ENCODE results near the gene CCDC187. TPM values are rescaled to one million over a fixed set of nuclear protein-coding genes. Genes with fewer than 3 reads are reported as not detected.

CCDC187 gene
- total and polyA plus RNA-seq, 2 of the 4 experiments (the other 2 are of a cell fraction), result not detected

DNA sequence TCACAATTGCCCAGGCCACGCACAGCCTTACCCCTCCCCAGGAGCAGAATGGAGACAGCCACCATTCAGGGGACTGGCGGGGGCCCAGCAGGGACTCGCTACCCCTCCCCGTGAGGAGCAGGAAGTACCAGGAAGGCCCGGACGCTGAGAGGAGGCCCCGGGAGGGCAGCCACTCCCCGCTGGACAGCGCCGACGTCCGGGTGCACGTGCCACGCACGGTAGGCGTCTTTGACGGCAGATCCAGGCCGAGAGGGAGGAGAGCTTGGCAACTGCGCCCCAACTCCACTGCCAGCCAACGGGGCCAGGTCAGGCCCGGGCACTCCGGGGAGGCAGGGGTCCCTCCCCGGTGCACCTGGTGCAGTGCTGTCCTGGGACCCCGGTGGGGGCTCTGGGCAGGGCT, 45.7 kb upstream of the CCDC187 start:
- no peak overlapping the region for H2BK20ac ChIP-seq (ENCODE audit: low read depth, low read length)
- no peak overlapping the region for H3K4me2 ChIP-seq (ENCODE audit: low read depth, low read length)
- peaks cover 3 to 47% of the 10 kb centered on the region in 2 experiments; a peak in 2 of 4 replicates for H3K79me1 ChIP-seq (ENCODE audit: low read depth in 1 of 2, low read length in 2 of 2)
- peaks cover 60% of the 10 kb centered on the region for H4K20me1 ChIP-seq (ENCODE audit: insufficient read depth, low read length)
- TF ChIP-seq NFE2L2 (IDR thresholded peaks at IDR 0.05; ENCODE audit: low read depth, low read length), result no peak
- TF ChIP-seq CEBPB (IDR thresholded peaks at IDR 0.05; ENCODE audit: low read depth, low read length), result no peak
- no peak for TF ChIP-seq RCOR1 (IDR thresholded peaks at IDR 0.05; ENCODE audit: insufficient replicate concordance, low read length)
- no peak overlapping the region for H3K23ac ChIP-seq (ENCODE audit: low read depth, low read length)
- no peak overlapping the region for H3K56ac ChIP-seq (ENCODE audit: extremely low read depth, insufficient read depth, low read length)
- H3K27me3 ChIP-seq (ENCODE audit: control insufficient read depth, insufficient read depth, low read length), result no peaks in the 10 kb centered on the region
- DNase-seq (no peak), ATAC-seq (ENCODE audit: low read depth) (no peak)
- H2AK9ac ChIP-seq (replicated peaks; ENCODE audit: low read depth, low read length, poor library complexity), result no peak overlapping the region
- no peak overlapping the region for H3K18ac ChIP-seq (ENCODE audit: low read depth, low read length)
- no peak overlapping the region for H4K8ac ChIP-seq (ENCODE audit: low read depth in 2 of 2, low read length in 2 of 2)
- H2AFZ ChIP-seq (replicated peaks; ENCODE audit: low read length, poor library complexity), result no peak overlapping the region
- no peak overlapping the region for H3K14ac ChIP-seq (replicated peaks; ENCODE audit: low read depth, low read length)
- ChIA-PET CTCF (no interaction called here), POLR2A (ENCODE audit: unreplicated experiment) (no interaction called here)
- no peaks in the 10 kb centered on the region for H3K9me3 ChIP-seq (ENCODE audit: control insufficient read depth, insufficient read depth, low read length)
- H3K4me3 ChIP-seq (ENCODE audit: insufficient read depth, low read depth, low read length), result no peak overlapping the region
- peaks cover 20% of the 10 kb centered on the region for H3K4me1 ChIP-seq (ENCODE audit: control insufficient read depth, insufficient read depth, low read length)
- H3K36me3 ChIP-seq (ENCODE audit: control insufficient read depth, insufficient read depth, low read length), result peaks cover 72% of the 10 kb centered on the region
- H3K9ac ChIP-seq (ENCODE audit: low read depth, low read length), result no peak overlapping the region
- no peak overlapping the region for H2BK15ac ChIP-seq (ENCODE audit: low read depth, low read length)
- WGBS, 2 experiments (ENCODE audit: extremely low coverage in 2 of 2, insufficient read length in 1 of 2), result 90% methylated on average over 15 of the region's 24 CpGs; no CpG with 5 or more reads in 1 of the 2 experiments
- no peak overlapping the region for H2BK5ac ChIP-seq (ENCODE audit: low read depth, low read length, poor library complexity, severe bottlenecking)
- no peak overlapping the region for H4K5ac ChIP-seq (ENCODE audit: low read depth, low read length)
- H3K27ac ChIP-seq (ENCODE audit: insufficient read depth, low read length), result no peak overlapping the region
- no TSS peak for BruUV-seq (replicated peaks)
- no peak overlapping the region for H2AK5ac ChIP-seq (ENCODE audit: low read depth, low read length)
- no peak overlapping the region for H3K4ac ChIP-seq (ENCODE audit: low read depth, low read length)
- H4K91ac ChIP-seq (ENCODE audit: insufficient read depth, low read depth, low read length), result no peak overlapping the region
- no peak overlapping the region for H2BK120ac ChIP-seq (ENCODE audit: low read depth, low read length)
- H3K9me1 ChIP-seq (ENCODE audit: insufficient read depth, low read length), result peaks cover under 1% of the 10 kb centered on the region; the same call in 1 of the 2 replicates
- dilution Hi-C loops (cut with HindIII; ENCODE audit: low sequenced_read_pairs, unreplicated experiment), result no loop called here
- intact Hi-C loops (cut with micrococcal nuclease), result no loop called here
- in situ Hi-C loops (cut with MboI; ENCODE audit: low sequenced_read_pairs), result no loop called here
